Measurements from ENCODE around the gene MS4A3.
"Not testable (repeated sequence)": the region's sequence is repeated elsewhere in the genome, so short reads cannot be mapped to it uniquely, and the experiment has no call there.

The MS4A3 gene

GRCh38 chr11:60065801-60066200 is 9.3 kb downstream of the MS4A3 start:
- H3K79me1 ChIP-seq (ENCODE audit: low read length) = no peaks in the 10 kb centered on the region
- DNase-seq = no peak
- no peaks in the 10 kb centered on the region for H3K36me3 ChIP-seq (ENCODE audit: control insufficient read depth, insufficient read depth, low read length)
- no CpG with 5 or more reads among the region's 1 CpG for WGBS (ENCODE audit: extremely low coverage, insufficient coverage, low lambda C conversion rate)
- no peak overlapping the region for H3K27ac ChIP-seq (ENCODE audit: low read depth, low read length)
- H3K4me2 ChIP-seq (ENCODE audit: low read length) = no peak overlapping the region
- no peak overlapping the region for H3K18ac ChIP-seq (ENCODE audit: low read length)
- H2BK15ac ChIP-seq (replicated peaks; ENCODE audit: low read depth) = no peak overlapping the region
- no peak overlapping the region for H3K9ac ChIP-seq (ENCODE audit: low read length)
- no peak overlapping the region for H3K23ac ChIP-seq (ENCODE audit: low read length)
- no peak overlapping the region for H2AK5ac ChIP-seq (ENCODE audit: low read length)
- H4K8ac ChIP-seq (ENCODE audit: low read depth, low read length) = no peak overlapping the region
- no peak overlapping the region for H4K5ac ChIP-seq (ENCODE audit: low read length)
- H3K4me3 ChIP-seq (ENCODE audit: low read length) = no peak overlapping the region
- H3K4ac ChIP-seq (ENCODE audit: low read depth, low read length) = no peak overlapping the region
- no peaks in the 10 kb centered on the region for H3K79me2 ChIP-seq (ENCODE audit: control insufficient read depth, insufficient read depth, low read length)
- H2BK5ac ChIP-seq (ENCODE audit: low read length) = no peak overlapping the region
- H2BK120ac ChIP-seq (ENCODE audit: low read depth, low read length) = no peak overlapping the region
- no peak overlapping the region for H3K56ac ChIP-seq (ENCODE audit: low read length)
- no peaks in the 10 kb centered on the region for H3K27me3 ChIP-seq (ENCODE audit: insufficient read depth, low read length, poor library complexity)
- peaks cover 2% of the 10 kb centered on the region for H3K4me1 ChIP-seq (ENCODE audit: control insufficient read depth, low read depth, low read length)

- no CpG with 5 or more reads among the region's 2 CpGs for WGBS (ENCODE audit: extremely low coverage, insufficient coverage, low lambda C conversion rate)
- no peak overlapping the region for H3K27ac ChIP-seq (ENCODE audit: low read depth, low read length)
These were observed 13.0 kb downstream of the MS4A3 start for GRCh38 chr11:60069450-60069849.

GRCh38 chr11:60071644-60072043 is 15.2 kb downstream of the MS4A3 start:
- not testable (repeated sequence) for H3K27me3 ChIP-seq (ENCODE audit: insufficient read depth, low read length, poor library complexity); H3K36me3 ChIP-seq (ENCODE audit: control insufficient read depth, insufficient read depth, low read length); H3K4me1 ChIP-seq (ENCODE audit: control insufficient read depth, low read depth, low read length); H2AK5ac ChIP-seq (ENCODE audit: low read length); H3K79me1 ChIP-seq (ENCODE audit: low read length); H3K9ac ChIP-seq (ENCODE audit: low read length); H4K5ac ChIP-seq (ENCODE audit: low read length); H2BK5ac ChIP-seq (ENCODE audit: low read length); H4K8ac ChIP-seq (ENCODE audit: low read depth, low read length); H3K79me2 ChIP-seq (ENCODE audit: control insufficient read depth, insufficient read depth, low read length); H3K56ac ChIP-seq (ENCODE audit: low read length); H2BK120ac ChIP-seq (ENCODE audit: low read depth, low read length); H3K18ac ChIP-seq (ENCODE audit: low read length); H3K4me3 ChIP-seq (ENCODE audit: low read length); H3K4ac ChIP-seq (ENCODE audit: low read depth, low read length); H2BK15ac ChIP-seq (replicated peaks; ENCODE audit: low read depth); H3K23ac ChIP-seq (ENCODE audit: low read length); H3K27ac ChIP-seq (ENCODE audit: low read depth, low read length); H3K4me2 ChIP-seq (ENCODE audit: low read length); DNase-seq
- no CpG with 5 or more reads among the region's 6 CpGs for WGBS (ENCODE audit: extremely low coverage, insufficient coverage, low lambda C conversion rate)

More at GRCh38 chr11:60069450-60069849, 13.0 kb downstream of the MS4A3 start:
- Histone ChIP-seq H3K36me3 (ENCODE audit: control insufficient read depth, insufficient read depth, low read length) (no peaks in the 10 kb centered on the region), H3K23ac (ENCODE audit: low read length) (no peak overlapping the region), H3K4me3 (ENCODE audit: low read length) (no peak overlapping the region), H4K8ac (ENCODE audit: low read depth, low read length) (no peak overlapping the region), H3K9ac (ENCODE audit: low read length) (no peak overlapping the region), H2BK120ac (ENCODE audit: low read depth, low read length) (no peak overlapping the region), H4K5ac (ENCODE audit: low read length) (no peak overlapping the region), H2AK5ac (ENCODE audit: low read length) (no peak overlapping the region), H3K79me1 (ENCODE audit: low read length) (no peaks in the 10 kb centered on the region), H3K56ac (ENCODE audit: low read length) (no peak overlapping the region), H3K4ac (ENCODE audit: low read depth, low read length) (no peak overlapping the region), H3K79me2 (ENCODE audit: control insufficient read depth, insufficient read depth, low read length) (no peaks in the 10 kb centered on the region), H3K4me2 (ENCODE audit: low read length) (no peak overlapping the region), H2BK15ac (replicated peaks; ENCODE audit: low read depth) (no peak overlapping the region), H3K18ac (ENCODE audit: low read length) (no peak overlapping the region), H2BK5ac (ENCODE audit: low read length) (no peak overlapping the region), H3K27me3 (ENCODE audit: insufficient read depth, low read length, poor library complexity) (no peaks in the 10 kb centered on the region), H3K4me1 (ENCODE audit: control insufficient read depth, low read depth, low read length) (peaks cover 2% of the 10 kb centered on the region)
- peak; percentile 5 for DNase-seq

- Histone ChIP-seq H3K18ac (ENCODE audit: low read length) (no peak overlapping the region), H2BK5ac (ENCODE audit: low read length) (no peak overlapping the region), H3K36me3 (ENCODE audit: control insufficient read depth, insufficient read depth, low read length) (no peaks in the 10 kb centered on the region), H3K23ac (ENCODE audit: low read length) (no peak overlapping the region), H3K27ac (ENCODE audit: low read depth, low read length) (no peak overlapping the region), H3K4me1 (ENCODE audit: control insufficient read depth, low read depth, low read length) (no peaks in the 10 kb centered on the region), H3K27me3 (ENCODE audit: insufficient read depth, low read length, poor library complexity) (no peaks in the 10 kb centered on the region), H3K4ac (ENCODE audit: low read depth, low read length) (no peak overlapping the region), H2AK5ac (ENCODE audit: low read length) (no peak overlapping the region), H3K9ac (ENCODE audit: low read length) (no peak overlapping the region), H3K79me1 (ENCODE audit: low read length) (no peaks in the 10 kb centered on the region), H4K5ac (ENCODE audit: low read length) (no peak overlapping the region), H2BK120ac (ENCODE audit: low read depth, low read length) (no peak overlapping the region), H3K4me3 (ENCODE audit: low read length) (no peak overlapping the region), H2BK15ac (replicated peaks; ENCODE audit: low read depth) (no peak overlapping the region), H3K4me2 (ENCODE audit: low read length) (no peak overlapping the region), H4K8ac (ENCODE audit: low read depth, low read length) (no peak overlapping the region), H3K79me2 (ENCODE audit: control insufficient read depth, insufficient read depth, low read length) (no peaks in the 10 kb centered on the region), H3K56ac (ENCODE audit: low read length) (no peak overlapping the region)
- no CpG with 5 or more reads among the region's 15 CpGs for WGBS (ENCODE audit: extremely low coverage, insufficient coverage, low lambda C conversion rate)
- no peak for DNase-seq
These were observed 20.9 kb downstream of the MS4A3 start for GRCh38 chr11:60077216-60077817.

- Histone ChIP-seq H3K4me2 (ENCODE audit: low read length) (no peak overlapping the region), H3K18ac (ENCODE audit: low read length) (no peak overlapping the region), H3K27me3 (ENCODE audit: insufficient read depth, low read length, poor library complexity) (no peaks in the 10 kb centered on the region), H2BK15ac (replicated peaks; ENCODE audit: low read depth) (no peak overlapping the region), H4K8ac (ENCODE audit: low read depth, low read length) (no peak overlapping the region), H3K27ac (ENCODE audit: low read depth, low read length) (no peak overlapping the region), H3K79me2 (ENCODE audit: control insufficient read depth, insufficient read depth, low read length) (no peaks in the 10 kb centered on the region), H3K9ac (ENCODE audit: low read length) (no peak overlapping the region), H3K36me3 (ENCODE audit: control insufficient read depth, insufficient read depth, low read length) (no peaks in the 10 kb centered on the region), H3K23ac (ENCODE audit: low read length) (no peak overlapping the region), H2BK5ac (ENCODE audit: low read length) (no peak overlapping the region), H4K5ac (ENCODE audit: low read length) (no peak overlapping the region), H2AK5ac (ENCODE audit: low read length) (no peak overlapping the region), H3K4ac (ENCODE audit: low read depth, low read length) (no peak overlapping the region), H3K4me3 (ENCODE audit: low read length) (no peak overlapping the region), H2BK120ac (ENCODE audit: low read depth, low read length) (no peak overlapping the region), H3K4me1 (ENCODE audit: control insufficient read depth, low read depth, low read length) (no peaks in the 10 kb centered on the region), H3K79me1 (ENCODE audit: low read length) (no peaks in the 10 kb centered on the region), H3K56ac (ENCODE audit: low read length) (no peak overlapping the region)
- DNase-seq = no peak
- WGBS (ENCODE audit: extremely low coverage, insufficient coverage, low lambda C conversion rate) = no CpG with 5 or more reads among the region's 1 CpG
These were observed 21.5 kb downstream of the MS4A3 start for GRCh38 chr11:60077981-60078380.

GRCh38 chr11:60078745-60079144 is 22.3 kb downstream of the MS4A3 start:
- H3K56ac ChIP-seq (ENCODE audit: low read length) = no peak overlapping the region
- no peak overlapping the region for H2AK5ac ChIP-seq (ENCODE audit: low read length)
- H3K9ac ChIP-seq (ENCODE audit: low read length) = no peak overlapping the region
- H2BK15ac ChIP-seq (replicated peaks; ENCODE audit: low read depth) = no peak overlapping the region
- no peak overlapping the region for H3K23ac ChIP-seq (ENCODE audit: low read length)
- H3K4me2 ChIP-seq (ENCODE audit: low read length) = no peak overlapping the region
- H4K8ac ChIP-seq (ENCODE audit: low read depth, low read length) = no peak overlapping the region
- no peak overlapping the region for H3K18ac ChIP-seq (ENCODE audit: low read length)
- H3K27me3 ChIP-seq (ENCODE audit: insufficient read depth, low read length, poor library complexity) = no peaks in the 10 kb centered on the region
- H3K27ac ChIP-seq (ENCODE audit: low read depth, low read length) = no peak overlapping the region
- H2BK120ac ChIP-seq (ENCODE audit: low read depth, low read length) = no peak overlapping the region
- H3K36me3 ChIP-seq (ENCODE audit: control insufficient read depth, insufficient read depth, low read length) = no peaks in the 10 kb centered on the region
- H3K79me1 ChIP-seq (ENCODE audit: low read length) = no peaks in the 10 kb centered on the region
- no peak overlapping the region for H3K4ac ChIP-seq (ENCODE audit: low read depth, low read length)
- no peak overlapping the region for H3K4me3 ChIP-seq (ENCODE audit: low read length)
- no peak for DNase-seq
- H2BK5ac ChIP-seq (ENCODE audit: low read length) = no peak overlapping the region
- no CpG with 5 or more reads among the region's 4 CpGs for WGBS (ENCODE audit: extremely low coverage, insufficient coverage, low lambda C conversion rate)
- H4K5ac ChIP-seq (ENCODE audit: low read length) = no peak overlapping the region
- no peaks in the 10 kb centered on the region for H3K4me1 ChIP-seq (ENCODE audit: control insufficient read depth, low read depth, low read length)
- H3K79me2 ChIP-seq (ENCODE audit: control insufficient read depth, insufficient read depth, low read length) = no peaks in the 10 kb centered on the region

Data from mesendoderm (in vitro differentiated cells).